ENCODE results near the gene TLN1. TPM values are rescaled to one million over a fixed set of nuclear protein-coding genes. Genes with fewer than 3 reads are reported as not detected.

TLN1 gene
- total RNA-seq, 1 donor from 2014 or later: 56.2 TPM

DNA sequence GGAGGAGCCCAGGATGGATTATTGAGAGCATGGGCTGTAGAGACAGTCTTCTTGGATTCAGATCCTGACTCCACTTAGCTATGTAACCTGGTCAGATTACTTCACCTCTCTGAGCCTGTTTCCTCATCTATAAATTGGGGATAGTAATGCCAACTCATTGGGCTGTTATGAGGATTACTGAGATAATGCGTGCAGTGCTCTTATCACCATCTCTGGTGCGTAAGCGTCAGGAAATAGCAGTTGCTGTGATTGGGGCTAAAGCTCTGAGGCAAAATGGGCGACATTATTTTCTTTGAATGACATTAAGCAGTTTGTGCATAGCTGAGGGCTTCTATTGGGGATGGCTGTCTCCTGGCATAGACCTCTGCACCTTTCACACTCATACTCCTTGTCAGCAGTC, 23.1 kb upstream of the TLN1 start:
- Mint-ChIP-seq H3K27me3 (ENCODE audit: unreplicated experiment) (peaks cover 16% of the 10 kb centered on the region), H3K4me3 (ENCODE audit: unreplicated experiment) (no peak overlapping the region), H3K27ac (ENCODE audit: unreplicated experiment) (no peak overlapping the region), H3K9me3 (ENCODE audit: unreplicated experiment) (peaks cover 17% of the 10 kb centered on the region), H3K4me1 (ENCODE audit: low read depth, unreplicated experiment) (peaks cover 8% of the 10 kb centered on the region), H3K36me3 (ENCODE audit: unreplicated experiment) (peaks cover 4% of the 10 kb centered on the region)
- DNase-seq: no peak
- TF ChIP-seq, protein P1, sequence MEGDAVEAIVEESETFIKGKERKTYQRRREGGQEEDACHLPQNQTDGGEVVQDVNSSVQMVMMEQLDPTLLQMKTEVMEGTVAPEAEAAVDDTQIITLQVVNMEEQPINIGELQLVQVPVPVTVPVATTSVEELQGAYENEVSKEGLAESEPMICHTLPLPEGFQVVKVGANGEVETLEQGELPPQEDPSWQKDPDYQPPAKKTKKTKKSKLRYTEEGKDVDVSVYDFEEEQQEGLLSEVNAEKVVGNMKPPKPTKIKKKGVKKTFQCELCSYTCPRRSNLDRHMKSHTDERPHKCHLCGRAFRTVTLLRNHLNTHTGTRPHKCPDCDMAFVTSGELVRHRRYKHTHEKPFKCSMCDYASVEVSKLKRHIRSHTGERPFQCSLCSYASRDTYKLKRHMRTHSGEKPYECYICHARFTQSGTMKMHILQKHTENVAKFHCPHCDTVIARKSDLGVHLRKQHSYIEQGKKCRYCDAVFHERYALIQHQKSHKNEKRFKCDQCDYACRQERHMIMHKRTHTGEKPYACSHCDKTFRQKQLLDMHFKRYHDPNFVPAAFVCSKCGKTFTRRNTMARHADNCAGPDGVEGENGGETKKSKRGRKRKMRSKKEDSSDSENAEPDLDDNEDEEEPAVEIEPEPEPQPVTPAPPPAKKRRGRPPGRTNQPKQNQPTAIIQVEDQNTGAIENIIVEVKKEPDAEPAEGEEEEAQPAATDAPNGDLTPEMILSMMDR (IDR thresholded peaks at IDR 0.05; ENCODE audit: partially characterized antibody, unreplicated experiment): no peak

DNA sequence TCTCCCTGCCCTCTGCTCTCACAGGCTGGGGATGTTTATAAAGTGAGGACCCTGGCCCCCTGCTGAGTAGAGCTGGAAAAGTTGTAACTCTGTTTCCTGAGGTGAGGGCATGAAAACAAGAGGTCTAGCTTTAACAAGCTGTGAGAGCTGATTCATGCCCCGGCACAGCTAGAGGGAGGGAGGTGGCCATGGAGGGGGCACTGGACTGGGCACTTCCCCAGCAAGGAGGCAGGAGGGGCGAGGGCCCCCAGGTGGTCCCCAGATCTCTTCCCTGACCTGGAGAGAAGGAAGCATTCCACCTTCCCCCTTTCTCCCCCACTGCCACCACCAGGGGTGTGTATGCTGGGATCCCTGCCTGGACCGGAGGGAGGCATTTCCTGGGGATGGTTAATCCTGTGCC, 22.3 kb upstream of the TLN1 start, which contains the start of gene MSMP:
Gene MSMP (minus strand): TSS at position 13 of the 400 bp plus-strand sequence. CDS start 147 bp downstream, outside the sequence.
- Mint-ChIP-seq H3K27me3 (ENCODE audit: unreplicated experiment) (peaks cover 19% of the 10 kb centered on the region), H3K36me3 (ENCODE audit: unreplicated experiment) (peaks cover 4% of the 10 kb centered on the region), H3K4me1 (ENCODE audit: low read depth, unreplicated experiment) (peaks cover 7% of the 10 kb centered on the region), H3K27ac (ENCODE audit: unreplicated experiment) (no peak within 1 kb of the TSS), H3K4me3 (ENCODE audit: unreplicated experiment) (peak within 1 kb of the TSS; percentile 35), H3K9me3 (ENCODE audit: unreplicated experiment) (peaks cover 15% of the 10 kb centered on the region)
- TF ChIP-seq, protein P1 (IDR thresholded peaks at IDR 0.05; ENCODE audit: partially characterized antibody, unreplicated experiment): no peak
- no peak for DNase-seq

DNA sequence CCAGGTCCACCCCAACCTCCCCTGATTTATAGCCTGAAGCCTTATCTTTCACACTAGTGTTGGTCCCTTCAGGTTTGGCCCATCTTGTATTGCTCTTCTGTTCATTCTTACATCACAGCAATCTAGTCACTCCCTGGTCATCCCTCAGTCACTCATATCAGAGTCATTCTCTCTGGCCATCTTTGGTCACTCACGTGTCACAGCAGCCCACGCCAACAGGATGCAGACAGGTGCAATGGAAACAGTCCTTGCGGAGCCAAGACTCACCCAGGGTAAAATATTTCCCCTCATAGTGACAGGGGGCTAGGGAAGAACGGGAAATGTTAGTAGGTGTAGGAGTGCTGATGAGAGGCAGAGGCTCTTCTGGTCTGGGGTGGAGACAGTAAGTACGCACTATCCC, 21.5 kb upstream of the TLN1 start:
- Mint-ChIP-seq H3K4me3 (ENCODE audit: unreplicated experiment) (peak overlapping the region; percentile 35), H3K27me3 (ENCODE audit: unreplicated experiment) (peaks cover 19% of the 10 kb centered on the region)

DNA sequence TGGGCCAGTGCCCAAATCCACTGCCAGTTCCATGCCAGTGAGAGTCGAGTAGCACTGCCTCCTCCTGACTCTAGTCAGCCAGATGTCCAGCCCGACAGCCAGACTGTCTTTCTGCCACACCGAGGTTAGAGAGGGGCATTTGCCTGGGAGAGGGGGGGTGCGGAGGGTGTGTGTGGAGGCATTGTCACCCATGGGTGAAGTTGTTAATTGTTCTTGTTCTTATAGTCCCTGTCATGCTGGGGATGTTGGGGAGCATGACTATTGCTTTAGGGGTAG, 18.2 kb upstream of the TLN1 start:
- peaks cover 15% of the 10 kb centered on the region for H3K9me3 Mint-ChIP-seq (ENCODE audit: unreplicated experiment)
- peak overlapping the region; percentile 59 for H3K27ac Mint-ChIP-seq (ENCODE audit: unreplicated experiment)
- H3K36me3 Mint-ChIP-seq (ENCODE audit: unreplicated experiment): no peaks in the 10 kb centered on the region

More for the DNA sequence above, 21.5 kb upstream of the TLN1 start:
- DNase-seq: no peak
- H3K36me3 Mint-ChIP-seq (ENCODE audit: unreplicated experiment): peaks cover 4% of the 10 kb centered on the region
- H3K9me3 Mint-ChIP-seq (ENCODE audit: unreplicated experiment): peaks cover 13% of the 10 kb centered on the region
- peaks cover 7% of the 10 kb centered on the region for H3K4me1 Mint-ChIP-seq (ENCODE audit: low read depth, unreplicated experiment)
- H3K27ac Mint-ChIP-seq (ENCODE audit: unreplicated experiment): no peak overlapping the region
- TF ChIP-seq, protein P1 (IDR thresholded peaks at IDR 0.05; ENCODE audit: partially characterized antibody, unreplicated experiment): no peak

DNA sequence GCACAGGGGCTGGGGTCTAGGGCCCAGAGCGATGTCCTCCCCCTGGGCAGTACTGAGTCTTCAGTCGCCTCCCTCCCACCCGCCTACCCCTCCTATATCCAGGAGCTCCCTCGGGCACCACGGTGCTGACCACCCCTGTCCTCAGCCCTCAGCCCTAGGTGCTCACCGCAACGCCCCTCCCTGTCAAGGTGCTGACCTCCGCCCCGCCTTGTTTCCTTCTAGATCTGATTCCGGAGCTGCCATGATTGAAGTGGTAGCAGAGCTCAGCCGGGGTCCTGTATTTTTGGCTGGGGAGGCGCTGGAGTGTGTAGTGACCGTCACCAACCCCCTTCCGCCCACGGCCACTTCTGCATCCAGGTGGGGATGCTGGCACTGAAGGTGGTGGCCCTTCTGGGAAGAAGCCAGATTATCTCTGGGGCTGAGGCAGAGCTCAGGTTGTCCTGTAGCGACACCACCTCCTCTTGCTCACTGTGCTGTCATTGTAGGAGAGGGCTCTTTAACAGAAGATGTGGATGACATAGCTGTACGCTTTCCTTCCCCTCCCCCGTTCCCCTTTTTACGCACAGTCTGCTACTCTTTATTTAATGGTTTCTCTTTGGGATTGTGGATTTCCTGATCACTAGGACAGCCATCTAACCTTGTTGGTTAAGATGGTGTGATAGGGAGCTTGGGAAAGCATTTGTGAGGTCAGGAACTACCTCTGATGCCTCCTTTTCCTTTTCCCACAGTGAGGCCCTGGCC, 17.7 kb upstream of the TLN1 start:
- peak overlapping the region; percentile 94 for H3K4me3 Mint-ChIP-seq (ENCODE audit: unreplicated experiment)
- TF ChIP-seq, protein P1 (IDR thresholded peaks at IDR 0.05; ENCODE audit: partially characterized antibody, unreplicated experiment): no peak
- peaks cover 13% of the 10 kb centered on the region for H3K27me3 Mint-ChIP-seq (ENCODE audit: unreplicated experiment)
- H3K9me3 Mint-ChIP-seq (ENCODE audit: unreplicated experiment): peaks cover 15% of the 10 kb centered on the region
- DNase-seq: no peak
- peaks cover 22% of the 10 kb centered on the region for H3K4me1 Mint-ChIP-seq (ENCODE audit: low read depth, unreplicated experiment)
- H3K36me3 Mint-ChIP-seq (ENCODE audit: unreplicated experiment): no peaks in the 10 kb centered on the region
- peak overlapping the region; percentile 68 for H3K27ac Mint-ChIP-seq (ENCODE audit: unreplicated experiment)

More for the DNA sequence above, 18.2 kb upstream of the TLN1 start:
- H3K4me3 Mint-ChIP-seq (ENCODE audit: unreplicated experiment): peak overlapping the region; percentile 94
- no peak for DNase-seq
- H3K27me3 Mint-ChIP-seq (ENCODE audit: unreplicated experiment): peaks cover 13% of the 10 kb centered on the region
- peaks cover 20% of the 10 kb centered on the region for H3K4me1 Mint-ChIP-seq (ENCODE audit: low read depth, unreplicated experiment)
- TF ChIP-seq, protein P1 (IDR thresholded peaks at IDR 0.05; ENCODE audit: partially characterized antibody, unreplicated experiment): no peak

All from glutamatergic neuron (in vitro differentiated cells).